PC-3 (cell line): ENCODE data around the gene FBN2.

ENCODE experiments used
- EZH2 ChIP-seq: fragments of 300-600 bp; sonication (generic); IDR thresholded peaks from one replicate; pipeline ENCODE4 v1.6.1; 2017; ENCODE audit warnings: antibody characterized with exemption, mild to moderate bottlenecking, low read length; ENCODE audit not compliant: unreplicated experiment
- EZH2phosphoT487 ChIP-seq: fragments of 300-600 bp; sonication (generic); IDR thresholded peaks from 2 replicates; pipeline ENCODE4 v1.6.1; 2018; ENCODE audit warnings: mild to moderate bottlenecking, antibody characterized with exemption, low read length, borderline replicate concordance
- TF ChIP-seq, protein P1 (sequence below): fragments of 300-600 bp; sonication (generic); conservative IDR thresholded peaks from 2 replicates; pipeline ENCODE4 v1.5.1; 2017; ENCODE audit warnings: antibody characterized with exemption, low read depth, mild to moderate bottlenecking, low read length

DNA sequence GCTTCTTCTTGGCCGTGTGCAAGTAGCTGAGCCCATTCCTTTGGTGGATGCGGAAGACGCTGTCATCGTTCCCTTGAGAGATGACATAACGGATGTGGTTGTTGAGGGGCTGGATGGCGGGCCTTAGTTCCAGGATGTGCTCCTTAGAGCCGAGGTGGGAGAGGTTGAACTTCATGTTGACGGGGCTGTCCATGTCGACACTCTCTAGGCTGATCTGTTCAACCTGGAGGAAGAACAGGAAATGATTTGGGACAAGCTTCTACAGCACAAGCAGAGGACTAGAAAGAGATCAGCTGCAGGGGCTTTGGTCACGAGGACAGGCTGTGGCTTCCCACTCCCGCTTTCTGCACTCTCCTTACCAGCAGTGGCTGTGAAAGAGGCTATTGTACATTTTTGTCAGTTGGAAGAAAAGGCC, 278.4 kb downstream of the FBN2 start:
- TF ChIP-seq, protein P1, sequence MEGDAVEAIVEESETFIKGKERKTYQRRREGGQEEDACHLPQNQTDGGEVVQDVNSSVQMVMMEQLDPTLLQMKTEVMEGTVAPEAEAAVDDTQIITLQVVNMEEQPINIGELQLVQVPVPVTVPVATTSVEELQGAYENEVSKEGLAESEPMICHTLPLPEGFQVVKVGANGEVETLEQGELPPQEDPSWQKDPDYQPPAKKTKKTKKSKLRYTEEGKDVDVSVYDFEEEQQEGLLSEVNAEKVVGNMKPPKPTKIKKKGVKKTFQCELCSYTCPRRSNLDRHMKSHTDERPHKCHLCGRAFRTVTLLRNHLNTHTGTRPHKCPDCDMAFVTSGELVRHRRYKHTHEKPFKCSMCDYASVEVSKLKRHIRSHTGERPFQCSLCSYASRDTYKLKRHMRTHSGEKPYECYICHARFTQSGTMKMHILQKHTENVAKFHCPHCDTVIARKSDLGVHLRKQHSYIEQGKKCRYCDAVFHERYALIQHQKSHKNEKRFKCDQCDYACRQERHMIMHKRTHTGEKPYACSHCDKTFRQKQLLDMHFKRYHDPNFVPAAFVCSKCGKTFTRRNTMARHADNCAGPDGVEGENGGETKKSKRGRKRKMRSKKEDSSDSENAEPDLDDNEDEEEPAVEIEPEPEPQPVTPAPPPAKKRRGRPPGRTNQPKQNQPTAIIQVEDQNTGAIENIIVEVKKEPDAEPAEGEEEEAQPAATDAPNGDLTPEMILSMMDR: no peak
- TF ChIP-seq EZH2 (no peak), EZH2phosphoT487 (no peak)
